NCI-H748 treated with DMSO at 0.1 percent for 48 hours (cell line): ENCODE data around the gene SPOCD1.
A peak's percentile ranks its signal among the peaks of the same experiment; 100 is the strongest.

ENCODE experiments used
- DNase-seq: peaks from one replicate; lab custom pipeline; 2025; lab: John Stamatoyannopoulos, UW

Gene SPOCD1

DNA sequence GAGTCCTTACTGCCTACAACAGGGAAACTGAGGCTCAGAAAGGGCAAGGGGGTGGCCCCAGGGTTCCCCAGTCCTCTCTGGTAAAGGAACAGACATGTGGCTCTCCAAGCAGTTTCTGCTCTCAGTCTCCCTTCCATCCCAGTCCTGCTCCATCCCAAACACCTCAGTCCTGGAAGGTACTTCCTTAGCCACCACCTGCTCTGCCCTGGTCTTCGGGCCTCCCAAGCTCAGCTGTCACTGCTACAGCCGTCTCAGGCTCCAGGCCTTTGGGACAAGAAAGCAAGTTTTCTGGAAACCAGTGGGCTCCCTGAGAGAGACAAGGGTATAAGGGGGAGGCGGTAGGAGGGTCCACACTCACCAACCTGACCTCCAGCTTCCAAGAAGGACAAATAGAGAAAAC, 28.6 kb downstream of the SPOCD1 start:
- DNase-seq, result no peak

- peak; percentile 70 for DNase-seq
These were observed 29.3 kb downstream of the SPOCD1 start for GRCh38 chr1:31786366-31787060.

DNA sequence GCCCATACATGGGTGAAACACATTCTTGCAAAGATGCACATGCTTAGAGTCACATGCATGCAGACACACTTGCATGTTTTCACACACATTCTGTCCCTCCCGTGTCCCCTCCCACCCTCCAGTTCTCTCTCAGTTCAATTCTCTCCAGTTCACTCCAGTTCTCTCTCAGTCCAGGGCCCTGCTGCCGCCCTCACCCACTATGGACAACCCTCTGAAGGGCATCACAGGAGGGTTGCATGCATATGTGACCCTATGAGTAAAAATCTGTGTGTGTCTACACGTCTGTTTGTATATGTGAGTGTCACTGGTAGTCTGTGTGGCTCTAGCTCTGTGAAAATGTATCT, 29.9 kb downstream of the SPOCD1 start:
- no peak for DNase-seq

- DNase-seq, result no peak
These were observed 30.5 kb downstream of the SPOCD1 start for GRCh38 chr1:31785020-31785946.

GRCh38 chr1:31784356-31785019, 31.3 kb downstream of the SPOCD1 start:
- no peak for DNase-seq

- no peak for DNase-seq
These were observed 32.0 kb downstream of the SPOCD1 start for GRCh38 chr1:31783846-31784245.

- DNase-seq, result no peak
These were observed 33.1 kb downstream of the SPOCD1 start for GRCh38 chr1:31782421-31783410.

- no peak for DNase-seq
These were observed 34.0 kb downstream of the SPOCD1 start for GRCh38 chr1:31781756-31782371.

- no peak for DNase-seq
These were observed 34.6 kb downstream of the SPOCD1 start for GRCh38 chr1:31781138-31781755.

DNA sequence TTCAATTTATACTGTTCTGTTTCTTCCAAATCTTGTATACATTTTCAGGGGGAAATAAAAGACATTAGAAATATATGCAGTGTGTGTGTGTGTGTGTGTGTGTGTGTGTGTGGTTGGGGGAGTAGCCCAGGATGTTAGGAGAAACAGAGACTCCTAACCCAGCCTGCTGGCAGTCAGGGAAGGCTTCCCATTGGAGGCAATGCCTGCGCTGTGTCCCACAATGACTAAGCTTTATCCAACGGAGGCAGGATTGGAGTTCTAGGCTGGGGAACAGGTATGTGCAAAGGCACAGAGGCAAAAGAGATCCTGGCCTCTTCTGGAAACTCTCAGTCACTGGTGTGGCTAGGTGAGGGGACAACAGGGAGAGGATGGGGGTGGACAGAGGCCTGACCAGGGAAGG, 35.2 kb downstream of the SPOCD1 start:
- DNase-seq, result no peak

DNA sequence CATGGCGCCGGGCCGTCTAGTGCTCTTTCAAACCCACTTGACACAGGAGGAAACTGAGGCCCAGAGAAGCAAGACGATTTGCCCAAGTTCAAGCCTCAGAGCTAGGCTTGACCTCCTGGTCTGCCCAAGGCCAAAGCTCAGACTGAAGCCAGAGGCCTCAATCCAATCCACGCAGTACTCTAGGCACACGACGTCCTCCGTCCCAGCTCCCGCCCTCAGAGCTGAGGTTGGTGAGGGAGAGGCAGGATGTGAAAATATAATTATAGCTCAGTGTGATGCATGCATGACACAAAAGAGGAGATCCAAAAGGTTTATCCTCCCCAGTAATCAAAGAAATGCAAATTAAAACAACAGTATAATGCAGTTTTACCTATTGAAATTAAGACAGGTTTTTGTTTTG, 36.1 kb downstream of the SPOCD1 start:
- DNase-seq, result no peak

DNA sequence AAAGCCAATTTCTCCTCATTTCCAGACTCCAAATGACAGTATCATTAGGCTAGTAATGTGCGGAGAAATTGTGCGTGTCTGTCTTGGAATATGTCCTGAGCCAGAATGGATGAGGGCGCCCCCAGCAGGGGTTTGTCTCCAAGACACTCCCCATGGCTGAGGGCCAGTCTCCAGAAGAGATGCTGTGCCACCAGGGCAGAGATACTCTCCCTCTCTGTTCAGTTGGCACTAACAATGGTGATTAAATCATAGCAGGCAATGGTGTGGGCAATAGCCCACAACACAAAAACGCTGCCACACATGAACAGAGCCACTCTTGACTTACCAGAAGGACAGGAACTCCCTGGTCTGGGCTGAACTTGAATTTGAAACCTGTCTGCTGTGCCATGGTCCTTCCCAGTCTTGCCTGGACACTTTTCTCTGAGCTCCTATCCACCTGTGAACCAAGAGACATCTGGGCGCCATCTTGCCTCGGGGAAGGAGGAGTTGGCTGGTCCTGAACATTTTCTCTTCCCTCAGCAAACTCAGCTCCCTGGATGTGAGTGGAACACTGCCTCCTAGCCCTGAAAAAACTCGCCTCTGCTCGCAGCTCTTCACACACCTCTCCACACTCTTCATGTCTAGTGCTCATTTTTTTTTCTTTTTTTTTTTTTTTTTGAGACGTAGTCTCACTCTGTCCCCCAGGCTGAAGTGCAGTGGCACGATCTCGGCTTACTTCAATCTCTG, 36.9 kb downstream of the SPOCD1 start:
- no peak for DNase-seq

- DNase-seq, result no peak
These were observed 39.3 kb downstream of the SPOCD1 start for GRCh38 chr1:31776516-31776915.

- no peak for DNase-seq
These were observed 39.8 kb downstream of the SPOCD1 start for GRCh38 chr1:31776032-31776431.

DNA sequence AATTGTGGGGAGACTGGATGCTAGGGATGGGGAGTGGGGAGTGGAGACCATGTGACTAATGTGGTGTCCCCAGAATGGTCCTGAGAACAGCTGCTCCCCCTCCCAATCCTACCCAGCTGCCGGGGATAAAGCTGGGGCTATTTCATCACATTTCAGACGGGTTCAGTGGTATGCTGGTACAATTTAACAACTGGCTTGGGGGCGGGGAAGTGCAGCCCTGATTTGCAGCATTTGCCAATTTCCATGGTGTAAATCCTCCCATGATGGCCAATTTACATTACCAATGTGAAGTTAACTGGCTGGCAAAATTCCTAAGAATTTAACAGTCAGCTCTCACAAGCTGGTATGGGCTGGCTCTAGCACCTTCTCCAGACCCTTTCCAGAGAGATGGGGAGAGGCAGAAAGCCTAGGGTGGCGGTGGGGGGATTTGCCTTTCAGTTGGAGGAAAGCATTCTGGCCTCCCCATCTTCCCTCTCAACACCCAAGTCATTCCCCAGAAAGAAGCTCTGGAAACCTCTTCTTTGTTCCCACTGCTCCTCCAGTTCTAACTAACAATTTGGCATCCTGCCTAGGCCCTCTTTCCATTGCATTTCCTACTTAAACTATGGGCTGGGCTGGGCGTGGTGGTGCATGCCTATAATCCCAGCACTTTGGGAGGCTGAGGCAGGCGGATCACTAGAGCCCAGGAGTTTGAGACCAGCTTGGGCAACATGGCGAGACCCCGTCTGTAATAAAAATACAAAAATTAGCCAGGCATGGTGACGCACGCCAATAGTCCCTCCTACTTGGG, 40.4 kb downstream of the SPOCD1 start:
- no peak for DNase-seq

GRCh38 chr1:31774495-31774894, 41.3 kb downstream of the SPOCD1 start:
- DNase-seq, result no peak

DNA sequence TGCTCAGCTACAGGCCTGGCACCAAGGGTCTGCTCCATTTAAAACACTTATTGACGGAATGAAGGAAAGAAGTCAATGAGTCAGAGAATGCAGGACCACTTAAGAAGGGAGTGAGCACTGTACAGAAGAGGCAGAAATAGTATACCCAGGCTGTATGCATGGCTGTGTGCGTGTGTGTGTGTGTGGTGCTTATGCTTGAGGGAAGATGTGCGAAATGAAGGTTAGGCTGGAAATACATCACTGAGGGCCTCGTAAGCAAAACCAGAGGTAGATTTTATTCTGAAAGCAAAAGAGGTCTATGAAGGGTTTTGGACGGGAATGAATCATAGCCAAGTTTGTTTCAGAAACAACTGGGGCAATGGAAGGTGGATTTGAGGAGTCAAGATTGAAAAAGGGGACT, 42.0 kb downstream of the SPOCD1 start:
- no peak for DNase-seq

DNA sequence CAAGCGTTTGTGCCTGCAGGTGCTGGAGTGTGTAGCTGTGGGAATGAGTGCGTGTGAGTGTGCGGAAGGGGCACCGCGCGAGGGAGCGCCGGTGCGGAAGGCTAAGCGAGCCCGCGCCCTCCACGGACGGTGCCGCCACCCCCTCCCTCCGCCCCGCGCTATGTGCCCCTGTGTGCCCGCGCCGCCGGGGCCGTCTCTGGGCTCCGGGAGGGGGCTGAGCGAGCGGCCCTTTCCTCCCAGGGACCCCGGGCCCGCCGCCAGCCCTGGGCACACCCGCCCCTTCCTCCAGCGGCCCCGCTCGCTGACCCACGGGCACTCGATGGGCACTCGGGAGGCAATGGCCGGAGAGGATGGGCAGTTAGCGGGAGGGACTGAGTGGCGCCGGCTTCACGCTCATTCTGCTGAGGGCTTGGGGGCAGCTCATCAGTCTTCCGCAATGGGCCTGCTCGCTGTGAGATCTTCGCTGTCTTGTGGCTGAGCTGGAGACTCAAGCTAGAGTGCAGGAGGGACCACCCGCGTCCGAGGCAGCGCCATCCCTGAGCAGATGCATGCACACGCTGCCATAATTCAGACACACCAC, 43.1 kb downstream of the SPOCD1 start:
- no peak for DNase-seq
